H1 (cell line): ENCODE measurements around the gene PRKN.

Experiments used
- CHD1 ChIP-seq: IDR thresholded peaks from 2 replicates; pipeline ENCODE4 v1.6.1; 2012; ENCODE audit warnings: low read depth, low read length, improper control_type of control experiment
- CHD2 ChIP-seq: IDR thresholded peaks from 2 replicates; pipeline ENCODE4 v1.6.1; 2012; ENCODE audit warnings: low read length, improper control_type of control experiment
- CREB1 ChIP-seq: IDR thresholded peaks from 2 replicates; pipeline ENCODE4 v1.6.1; 2012; ENCODE audit warnings: inconsistent platforms
- EP300 ChIP-seq, 2 experiments: IDR thresholded peaks; 1 replicate in 1 of 2; 2 replicates in 1 of 2; pipeline ENCODE4 v1.6.1; 2011 to 2012; ENCODE audit warnings: low read depth in 2 of 2, low read length in 2 of 2, mild to moderate bottlenecking in 2 of 2, borderline replicate concordance in 1 of 2, inconsistent platforms in 1 of 2, moderate library complexity in 1 of 2
- EZH2 ChIP-seq: fragments of 200-600 bp; sonication (generic); IDR thresholded peaks from 2 replicates; pipeline ENCODE4 v1.7.1; 2012; ENCODE audit warnings: low read depth, mild to moderate bottlenecking, moderate library complexity, low read length, inconsistent platforms; ENCODE audit not compliant: severe bottlenecking
- JUN ChIP-seq: IDR thresholded peaks from 2 replicates; pipeline ENCODE4 v1.6.1; 2011; ENCODE audit warnings: low read depth, mild to moderate bottlenecking, improper control_type of control experiment, low read length
- POLR2A ChIP-seq, 2 experiments: IDR thresholded peaks; 1 replicate in 1 of 2; 2 replicates in 1 of 2; pipeline ENCODE4 v1.6.1; 2011; ENCODE audit warnings: low read depth in 2 of 2, low read length in 2 of 2, mild to moderate bottlenecking in 2 of 2; ENCODE audit errors: control extremely low read depth in 1 of 2
- RFX5 ChIP-seq: IDR thresholded peaks from 2 replicates; pipeline ENCODE4 v1.6.1; 2011; ENCODE audit warnings: low read depth, low read length, improper control_type of control experiment, borderline replicate concordance
- RXRA ChIP-seq: IDR thresholded peaks from 2 replicates; pipeline ENCODE4 v1.6.1; 2011; ENCODE audit warnings: low read depth, mild to moderate bottlenecking, low read length, moderate library complexity; ENCODE audit not compliant: insufficient read depth
- TF ChIP-seq, protein P1 (sequence below), 3 experiments: IDR thresholded peaks; 1 replicate in 2 of 3; 2 replicates in 1 of 3; pipeline versions ENCODE4 v1.5.1 to v1.6.1; 2011; ENCODE audit warnings: low read length in 3 of 3, mild to moderate bottlenecking in 3 of 3, inconsistent platforms in 2 of 3, low read depth in 1 of 3, moderate library complexity in 1 of 3; ENCODE audit not compliant: insufficient read depth in 1 of 3; ENCODE audit errors: control extremely low read depth in 1 of 3
- TF ChIP-seq, protein P2 (sequence below): IDR thresholded peaks from 2 replicates; pipeline ENCODE4 v1.6.1; 2011; ENCODE audit warnings: low read length, improper control_type of control experiment
- TF ChIP-seq, protein P3 (sequence below): IDR thresholded peaks from 2 replicates; pipeline ENCODE4 v1.6.1; 2012; ENCODE audit warnings: inconsistent platforms

DNA sequence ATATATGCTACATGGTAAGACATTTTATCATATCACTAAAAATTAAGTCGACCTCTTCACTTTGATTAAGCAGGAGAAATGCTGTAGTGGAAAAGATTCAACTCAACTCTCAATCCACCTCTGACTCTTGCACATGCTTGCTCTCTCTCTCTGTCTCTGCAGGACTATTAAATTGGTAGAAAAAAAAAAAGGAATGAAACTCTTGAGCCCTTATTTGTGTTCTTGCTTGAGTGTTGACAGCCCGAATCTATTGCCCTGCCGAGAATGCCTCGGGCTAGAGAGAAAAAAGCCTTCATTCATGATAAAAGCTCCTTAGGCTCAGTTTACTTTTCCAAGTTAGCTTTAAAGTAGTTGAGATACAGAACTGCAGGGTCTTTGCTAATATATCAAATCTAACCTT is 722.2 kb downstream of the PRKN start:
- TF ChIP-seq CHD2 (no peak), CREB1 (no peak), POLR2A (IDR thresholded peaks at IDR 0.05; ENCODE audit: control extremely low read depth in 1 of 2, low read depth in 2 of 2, low read length in 2 of 2) (no peak), RXRA (no peak), RFX5 (no peak), EP300 (IDR thresholded peaks at IDR 0.05; ENCODE audit: borderline replicate concordance in 1 of 2, low read depth in 2 of 2, low read length in 2 of 2) (no peak), CHD1 (no peak), JUN (no peak), EZH2 (no peak)
- TF ChIP-seq, protein P1, sequence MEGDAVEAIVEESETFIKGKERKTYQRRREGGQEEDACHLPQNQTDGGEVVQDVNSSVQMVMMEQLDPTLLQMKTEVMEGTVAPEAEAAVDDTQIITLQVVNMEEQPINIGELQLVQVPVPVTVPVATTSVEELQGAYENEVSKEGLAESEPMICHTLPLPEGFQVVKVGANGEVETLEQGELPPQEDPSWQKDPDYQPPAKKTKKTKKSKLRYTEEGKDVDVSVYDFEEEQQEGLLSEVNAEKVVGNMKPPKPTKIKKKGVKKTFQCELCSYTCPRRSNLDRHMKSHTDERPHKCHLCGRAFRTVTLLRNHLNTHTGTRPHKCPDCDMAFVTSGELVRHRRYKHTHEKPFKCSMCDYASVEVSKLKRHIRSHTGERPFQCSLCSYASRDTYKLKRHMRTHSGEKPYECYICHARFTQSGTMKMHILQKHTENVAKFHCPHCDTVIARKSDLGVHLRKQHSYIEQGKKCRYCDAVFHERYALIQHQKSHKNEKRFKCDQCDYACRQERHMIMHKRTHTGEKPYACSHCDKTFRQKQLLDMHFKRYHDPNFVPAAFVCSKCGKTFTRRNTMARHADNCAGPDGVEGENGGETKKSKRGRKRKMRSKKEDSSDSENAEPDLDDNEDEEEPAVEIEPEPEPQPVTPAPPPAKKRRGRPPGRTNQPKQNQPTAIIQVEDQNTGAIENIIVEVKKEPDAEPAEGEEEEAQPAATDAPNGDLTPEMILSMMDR (IDR thresholded peaks at IDR 0.05; ENCODE audit: control extremely low read depth in 1 of 3, insufficient read depth in 1 of 3, low read depth in 1 of 3, low read length in 3 of 3) = no peak
- TF ChIP-seq, protein P2, sequence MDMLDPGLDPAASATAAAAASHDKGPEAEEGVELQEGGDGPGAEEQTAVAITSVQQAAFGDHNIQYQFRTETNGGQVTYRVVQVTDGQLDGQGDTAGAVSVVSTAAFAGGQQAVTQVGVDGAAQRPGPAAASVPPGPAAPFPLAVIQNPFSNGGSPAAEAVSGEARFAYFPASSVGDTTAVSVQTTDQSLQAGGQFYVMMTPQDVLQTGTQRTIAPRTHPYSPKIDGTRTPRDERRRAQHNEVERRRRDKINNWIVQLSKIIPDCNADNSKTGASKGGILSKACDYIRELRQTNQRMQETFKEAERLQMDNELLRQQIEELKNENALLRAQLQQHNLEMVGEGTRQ = no peak
- TF ChIP-seq, protein P3, sequence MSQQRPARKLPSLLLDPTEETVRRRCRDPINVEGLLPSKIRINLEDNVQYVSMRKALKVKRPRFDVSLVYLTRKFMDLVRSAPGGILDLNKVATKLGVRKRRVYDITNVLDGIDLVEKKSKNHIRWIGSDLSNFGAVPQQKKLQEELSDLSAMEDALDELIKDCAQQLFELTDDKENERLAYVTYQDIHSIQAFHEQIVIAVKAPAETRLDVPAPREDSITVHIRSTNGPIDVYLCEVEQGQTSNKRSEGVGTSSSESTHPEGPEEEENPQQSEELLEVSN = no peak
